Activated CD8-positive, alpha-beta memory T cell treated with anti-CD3 and anti-CD28 coated beads, Interleukin-2, amount 50 U/mL, for 24 hours (primary cell): ENCODE measurements around the gene GATAD2B.
"Not testable (repeated sequence)": the region's sequence is repeated elsewhere in the genome, so short reads cannot be mapped to it uniquely, and the experiment has no call there.

Experiments used
- DNase-seq: peaks from one replicate; pipeline ENCODE4 v3.0.0-alpha.2; 2020; ENCODE audit errors: extremely low read depth

Gene GATAD2B

GRCh38 chr1:153833968-153834367 is 88.8 kb downstream of the GATAD2B start:
- DNase-seq = not testable (repeated sequence)

GRCh38 chr1:153833171-153833570 is 89.6 kb downstream of the GATAD2B start:
- no peak for DNase-seq

GRCh38 chr1:153832293-153832692 is 90.5 kb downstream of the GATAD2B start:
- no peak for DNase-seq

DNA sequence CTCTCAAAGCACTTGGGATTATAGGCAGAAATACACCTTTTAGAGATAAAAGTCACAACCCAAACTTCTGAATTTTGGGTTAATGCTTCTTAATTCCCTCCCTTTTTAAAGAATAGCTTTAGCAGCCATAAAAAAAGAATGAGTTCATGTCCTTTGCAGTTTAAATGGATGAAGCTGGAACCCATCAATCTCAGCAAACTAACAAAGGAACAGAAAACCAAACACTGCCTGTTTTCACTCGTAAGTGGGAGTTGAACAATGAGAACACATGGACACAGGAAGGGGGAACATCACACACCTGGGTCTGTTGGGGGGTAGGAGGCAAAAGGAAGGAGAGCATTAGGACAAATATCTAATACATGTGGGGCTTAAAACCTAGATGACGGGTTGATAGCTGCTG is 91.7 kb downstream of the GATAD2B start:
- DNase-seq = no peak

- DNase-seq = no peak
Observed at GRCh38 chr1:153827168-153827964, 95.4 kb downstream of the GATAD2B start.

GRCh38 chr1:153818876-153819275 is 103.9 kb downstream of the GATAD2B start:
- DNase-seq = no peak

DNA sequence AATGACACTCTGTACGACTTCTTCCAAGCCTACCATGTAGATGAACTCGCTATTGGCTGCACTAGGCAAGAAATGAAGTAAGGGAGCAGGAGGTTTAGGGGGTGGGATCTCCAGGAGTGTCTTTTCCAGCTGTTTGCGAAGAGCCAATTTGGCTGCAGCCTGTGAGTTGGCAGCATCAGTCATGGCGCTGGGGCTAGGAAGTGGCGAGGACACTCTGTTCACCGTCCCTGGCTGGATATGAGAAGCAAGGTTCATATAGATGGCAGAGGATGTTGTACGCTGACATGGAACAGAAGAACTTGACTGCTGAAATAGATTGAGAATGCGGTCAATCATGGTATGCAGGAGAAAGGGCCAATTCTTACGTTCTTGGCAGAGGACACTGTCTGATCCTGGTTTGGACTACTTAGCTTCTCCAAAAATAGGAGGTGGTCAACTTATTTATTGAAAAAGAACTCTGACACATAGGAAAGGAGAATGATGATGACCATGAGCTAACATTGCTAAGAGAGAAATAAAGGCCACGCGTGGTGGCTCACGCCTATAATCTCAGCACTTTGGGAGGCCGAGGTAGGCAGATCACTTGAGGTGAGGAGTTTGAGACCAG is 106.4 kb downstream of the GATAD2B start:
- no peak for DNase-seq

GRCh38 chr1:153805886-153806719 is 116.7 kb downstream of the GATAD2B start:
- no peak for DNase-seq

DNA sequence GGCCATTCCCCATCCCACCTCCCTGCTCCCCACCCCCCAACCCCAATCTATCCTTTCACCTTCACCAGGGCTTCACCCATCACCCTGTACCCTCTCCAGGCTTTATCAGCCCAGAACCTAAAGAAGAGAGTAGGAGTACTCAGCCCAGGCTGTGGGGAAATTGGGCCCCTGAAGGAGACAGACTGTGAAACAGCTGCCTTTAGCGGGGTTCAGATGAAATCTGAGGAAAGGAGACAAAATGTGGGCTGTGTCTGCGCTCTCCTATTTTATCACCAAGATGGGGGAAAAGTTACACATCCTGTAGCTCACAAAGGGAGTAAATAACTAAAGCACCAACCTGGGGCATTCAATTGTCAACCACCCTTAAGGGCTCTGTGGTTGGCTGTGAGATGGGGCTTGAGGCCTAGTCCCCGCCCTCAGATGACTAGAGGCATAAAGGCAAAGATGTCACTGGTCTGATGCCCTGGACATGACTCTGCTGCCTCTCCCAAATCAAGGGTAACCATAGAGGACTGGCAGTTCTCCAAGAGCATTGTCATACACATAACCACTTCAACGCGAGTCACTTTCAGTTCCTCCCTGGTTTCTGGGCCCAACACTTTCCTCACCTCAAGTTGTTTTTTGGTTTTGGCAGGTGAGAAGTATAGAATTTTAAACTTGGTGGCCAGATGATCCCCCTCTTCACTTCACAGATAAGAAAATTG is 117.6 kb downstream of the GATAD2B start:
- peak; percentile 47 for DNase-seq

GRCh38 chr1:153804112-153804511 is 118.7 kb downstream of the GATAD2B start:
- no peak for DNase-seq

DNA sequence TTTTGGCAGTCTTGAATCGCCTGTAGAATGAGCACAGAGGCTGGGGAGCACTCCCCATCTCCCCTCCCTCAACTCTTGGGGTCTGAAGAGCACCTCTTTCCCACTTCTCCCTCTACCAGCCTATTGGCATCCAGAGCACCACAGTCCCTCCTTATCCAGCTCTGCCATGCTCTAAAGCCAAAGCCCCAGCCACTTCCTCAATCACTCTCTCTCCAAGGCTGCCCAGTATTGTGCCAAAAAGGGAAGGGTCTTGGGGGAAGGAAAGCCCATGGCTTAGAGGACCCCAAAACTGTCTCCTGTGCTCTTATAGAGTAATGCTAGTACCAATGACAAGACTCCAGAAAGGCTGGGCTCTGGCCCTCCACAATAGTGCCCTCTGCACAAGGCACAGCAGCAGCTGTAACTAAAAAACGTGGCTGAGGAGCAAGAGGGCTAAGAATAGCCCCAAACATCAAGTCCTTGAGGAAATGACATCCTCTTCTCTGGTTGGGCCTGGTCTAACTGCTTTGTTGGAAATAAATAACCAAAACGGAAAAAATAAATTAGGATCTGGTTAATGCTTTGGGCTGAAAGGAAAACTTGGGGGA is 119.2 kb downstream of the GATAD2B start:
- no peak for DNase-seq

GRCh38 chr1:153801786-153802697 is 120.7 kb downstream of the GATAD2B start:
- no peak for DNase-seq

DNA sequence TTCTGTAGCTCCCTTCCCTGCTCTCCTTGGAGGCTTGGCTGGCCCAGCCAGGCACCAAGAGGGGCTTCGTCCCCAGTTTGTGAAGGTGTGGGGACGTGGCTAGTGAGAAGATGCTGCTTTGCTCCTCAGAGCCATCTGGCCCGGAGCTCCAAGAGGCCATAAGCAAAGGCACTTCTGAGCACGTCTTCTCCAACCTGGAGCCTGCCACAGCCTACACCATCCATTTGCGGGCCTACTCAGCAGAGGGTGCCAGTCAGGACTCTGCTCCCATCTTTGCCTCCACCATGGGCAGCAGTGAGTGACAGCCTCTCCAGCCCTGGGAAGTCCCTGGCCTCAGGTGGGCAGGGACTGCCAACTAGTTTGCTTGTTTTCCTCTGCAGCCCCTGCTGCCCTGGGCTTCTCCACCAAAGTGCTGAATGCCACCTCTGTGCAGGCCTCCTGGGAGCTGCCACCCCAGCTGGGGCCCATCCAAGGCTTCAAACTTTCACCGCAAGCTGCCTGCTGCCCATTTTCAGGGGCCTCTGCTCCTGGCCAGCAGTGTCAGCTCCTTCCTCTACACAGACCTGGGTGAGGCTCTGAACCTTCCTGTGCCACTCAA is 121.6 kb downstream of the GATAD2B start:
- DNase-seq = no peak

GRCh38 chr1:153800516-153800915 is 122.3 kb downstream of the GATAD2B start:
- DNase-seq = no peak

- no peak for DNase-seq
Observed at GRCh38 chr1:153799566-153800465, 123.0 kb downstream of the GATAD2B start.

GRCh38 chr1:153799016-153799415 is 123.8 kb downstream of the GATAD2B start:
- no peak for DNase-seq

DNA sequence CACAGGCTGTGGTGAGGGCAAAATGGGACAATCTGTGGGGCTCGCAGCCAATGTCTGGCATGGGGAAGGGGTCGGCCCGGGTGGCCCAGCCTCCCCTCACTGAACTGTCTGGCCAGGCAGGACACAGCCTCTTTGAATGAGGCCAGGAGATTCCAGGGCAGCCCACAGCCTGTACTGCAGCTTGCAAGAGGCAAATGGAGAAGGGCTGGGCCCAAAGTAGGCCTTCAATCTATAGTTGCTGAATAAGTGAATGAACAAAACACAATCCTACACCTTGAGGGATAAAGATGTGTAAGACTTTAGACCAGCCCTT is 124.3 kb downstream of the GATAD2B start:
- DNase-seq = no peak

DNA sequence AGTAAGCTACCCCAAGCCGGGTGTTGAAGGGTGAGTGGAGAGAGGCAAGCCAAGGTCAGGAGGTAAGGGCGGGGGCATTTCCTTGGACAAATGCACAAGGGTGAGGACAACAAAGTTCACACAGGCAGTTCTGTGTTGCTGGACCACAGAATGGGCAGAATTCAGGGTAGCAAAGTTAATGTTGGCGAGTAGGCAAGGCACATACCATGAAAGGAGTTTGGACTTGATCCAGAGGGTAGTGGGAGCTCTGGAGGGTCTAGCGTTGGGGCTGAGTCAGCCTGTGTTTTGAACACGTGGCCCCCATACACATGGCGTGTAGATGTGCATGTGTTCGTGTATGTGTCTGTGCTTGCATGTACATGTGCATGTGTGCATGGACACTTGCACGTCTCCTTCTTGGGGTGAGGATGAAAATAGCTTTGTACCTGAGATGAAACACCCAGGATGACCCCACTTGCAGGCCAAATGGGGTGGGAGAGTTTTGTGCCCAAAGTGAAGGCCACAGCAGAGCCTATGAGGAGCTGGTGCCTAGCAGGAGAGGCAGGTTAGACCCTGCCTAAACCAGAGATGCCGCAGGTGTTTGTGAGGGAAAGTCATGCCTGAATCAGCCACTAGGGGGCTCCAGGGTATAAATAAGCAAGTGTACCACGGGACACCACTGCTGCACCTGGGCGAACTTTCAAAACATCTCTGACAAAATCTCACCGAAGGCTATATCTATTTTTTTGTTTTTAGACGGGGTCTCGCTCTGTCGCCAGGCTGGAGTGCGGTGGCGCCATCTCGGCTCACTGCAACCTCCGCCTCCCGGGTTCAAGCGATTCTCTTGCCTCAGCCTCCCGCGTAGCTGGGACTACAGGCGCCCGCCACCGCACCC is 125.7 kb downstream of the GATAD2B start:
- DNase-seq = peak; percentile 66
